H1 (cell line): ENCODE results near the gene RIF1. TPM values are rescaled to one million over a fixed set of nuclear protein-coding genes. Genes with fewer than 3 reads are reported as not detected.

ENCODE experiments used
- CTCF ChIA-PET: fragments of 300-600 bp; sonication (Branson Sonifier 250); formaldehyde crosslinking; loops from one replicate; lab custom pipeline; 2021; ENCODE audit not compliant: partially characterized antibody; lab: Charles Lee
- POLR2A ChIA-PET: fragments of 300-600 bp; sonication (Branson Sonifier 250); formaldehyde crosslinking; loops from one replicate; lab custom pipeline; 2021; ENCODE audit warnings: inconsistent platforms; ENCODE audit not compliant: partially characterized antibody; lab: Charles Lee
- DNase-seq, 2 experiments: peaks; one replicate each; pipeline versions ENCODE4 v3.0.0 to v3.0.0-alpha.2; 2010 to 2022; ENCODE audit warnings: low spot score in 2 of 2, low read depth in 1 of 2, mixed read lengths in 1 of 2
- FAIRE-seq: peaks from 2 replicates; lab custom pipeline; 2011; peaks lifted over from hg19 to GRCh38; lab: Jason Lieb, UNC
- H2AFZ ChIP-seq: 2 replicates; pipeline ENCODE4 v1.8.1; 2012; ENCODE audit warnings: low read length, inconsistent platforms
- H2AK5ac ChIP-seq: 2 replicates; pipeline ENCODE4 v1.6.1; 2013; ENCODE audit warnings: low read depth, low read length
- H2BK120ac ChIP-seq: replicated peaks from 2 replicates; pipeline ENCODE3; 2013; ENCODE audit warnings: low read depth, low read length, inconsistent platforms
- H2BK12ac ChIP-seq: 2 replicates; pipeline ENCODE4 v1.6.1; 2013; ENCODE audit warnings: low read depth, low read length
- H2BK15ac ChIP-seq: 2 replicates; pipeline ENCODE4 v1.6.1; 2013; ENCODE audit warnings: low read length
- H2BK20ac ChIP-seq: 2 replicates; pipeline ENCODE4 v1.6.1; 2013; ENCODE audit warnings: low read length
- H2BK5ac ChIP-seq: 2 replicates; pipeline ENCODE4 v1.6.1; 2013; ENCODE audit warnings: low read depth, low read length
- H3K14ac ChIP-seq: 2 replicates; pipeline ENCODE4 v1.6.1; 2013; ENCODE audit warnings: inconsistent platforms; ENCODE audit not compliant: insufficient read length
- H3K18ac ChIP-seq: 2 replicates; pipeline ENCODE4 v1.6.1; 2013; ENCODE audit warnings: low read length; ENCODE audit errors: extremely low read depth
- H3K23ac ChIP-seq: 2 replicates; pipeline ENCODE4 v1.6.1; 2013; ENCODE audit warnings: inconsistent platforms; ENCODE audit not compliant: insufficient read length
- H3K23me2 ChIP-seq: 2 replicates; pipeline ENCODE4 v1.6.1; 2013; ENCODE audit warnings: low read depth, low read length
- H3K27ac ChIP-seq: 2 replicates; pipeline ENCODE4 v1.6.1; 2011; ENCODE audit warnings: low read depth, low read length, inconsistent platforms
- H3K27me3 ChIP-seq, 4 experiments: replicated peaks in 1 of 4; 1 replicate in 1 of 4; 2 replicates in 3 of 4; pipeline versions ENCODE4 v1.6.1 to v1.8.1; 2011 to 2013; ENCODE audit warnings: low read length in 3 of 4, mild to moderate bottlenecking in 3 of 4, inconsistent platforms in 2 of 4, mixed read lengths in 2 of 4, moderate library complexity in 1 of 4; ENCODE audit not compliant: control insufficient read depth in 3 of 4, insufficient read depth in 3 of 4; ENCODE audit errors: extremely low read depth in 1 of 4
- H3K36me3 ChIP-seq, 4 experiments: 2 replicates each; pipeline versions ENCODE4 v1.6.1 to v1.8.1; 2011 to 2013; ENCODE audit warnings: mild to moderate bottlenecking in 4 of 4, low read length in 3 of 4, moderate library complexity in 2 of 4, control low read depth in 1 of 4, inconsistent platforms in 1 of 4; ENCODE audit not compliant: insufficient read depth in 4 of 4, control insufficient read depth in 2 of 4
- H3K4ac ChIP-seq: replicated peaks from 2 replicates; pipeline ENCODE3; 2013; ENCODE audit warnings: low read length, low read depth, mixed read lengths, inconsistent platforms; ENCODE audit not compliant: insufficient read length
- H3K4me1 ChIP-seq, 4 experiments: replicated peaks in 1 of 4; 1 replicate in 1 of 4; 2 replicates in 3 of 4; pipeline versions ENCODE4 v1.6.1 to v1.8.1; 2011 to 2013; ENCODE audit warnings: low read length in 3 of 4, inconsistent platforms in 2 of 4, mixed read lengths in 1 of 4; ENCODE audit not compliant: insufficient read depth in 4 of 4, control insufficient read depth in 3 of 4
- H3K4me2 ChIP-seq, 2 experiments: 2 replicates each; pipeline versions ENCODE4 v1.6.1 to v1.8.1; 2011 to 2013; ENCODE audit warnings: low read depth in 2 of 2, low read length in 2 of 2, control low read depth in 1 of 2, inconsistent platforms in 1 of 2, mild to moderate bottlenecking in 1 of 2; ENCODE audit not compliant: insufficient read depth in 1 of 2
- H3K4me3 ChIP-seq, 4 experiments: fragments of 200-600, 300-600 bp in 1 of 4; sonication (generic), shearing (Covaris generic), sonication (Bioruptor Twin) in 1 of 4; 2 replicates each; pipeline versions ENCODE4 v1.5.1 to v1.8.1; 2011 to 2016; ENCODE audit warnings: low read length in 4 of 4, low read depth in 3 of 4, control low read depth in 2 of 4, inconsistent platforms in 2 of 4, mild to moderate bottlenecking in 2 of 4, mixed read lengths in 1 of 4, moderate library complexity in 1 of 4; ENCODE audit not compliant: insufficient read depth in 2 of 4; ENCODE audit errors: extremely low read depth in 1 of 4
- H3K56ac ChIP-seq: replicated peaks from 2 replicates; pipeline ENCODE3; 2013; ENCODE audit warnings: low read depth, mild to moderate bottlenecking, mixed read lengths, low read length, inconsistent platforms; ENCODE audit not compliant: insufficient read length
- H3K79me1 ChIP-seq: 2 replicates; pipeline ENCODE4 v1.6.1; 2013; ENCODE audit warnings: low read depth, low read length, control low read depth
- H3K79me2 ChIP-seq, 2 experiments: 2 replicates each; pipeline versions ENCODE4 v1.6.1 to v1.8.1; 2012 to 2013; ENCODE audit warnings: low read length in 2 of 2, mild to moderate bottlenecking in 2 of 2, inconsistent platforms in 1 of 2; ENCODE audit not compliant: insufficient read depth in 2 of 2, control insufficient read depth in 1 of 2
- H3K9ac ChIP-seq, 4 experiments: replicated peaks in 1 of 4; 1 replicate in 1 of 4; 2 replicates in 3 of 4; pipeline versions ENCODE4 v1.6.1 to v1.8.1; 2011 to 2013; ENCODE audit warnings: low read depth in 3 of 4, low read length in 3 of 4, control low read depth in 2 of 4, mild to moderate bottlenecking in 2 of 4, moderate library complexity in 2 of 4, inconsistent platforms in 1 of 4; ENCODE audit errors: extremely low read depth in 1 of 4
- H3K9me3 ChIP-seq, 2 experiments: 2 replicates each; pipeline versions ENCODE4 v1.6.1 to v1.8.1; 2012 to 2013; ENCODE audit warnings: mild to moderate bottlenecking in 2 of 2, moderate library complexity in 2 of 2, control low read depth in 1 of 2, inconsistent platforms in 1 of 2, low read depth in 1 of 2, low read length in 1 of 2, mixed read lengths in 1 of 2; ENCODE audit not compliant: insufficient read depth in 2 of 2
- H4K20me1 ChIP-seq, 2 experiments: replicated peaks in 1 of 2; 2 replicates each; pipeline versions ENCODE3 to v1.8.1; 2011 to 2013; ENCODE audit warnings: inconsistent platforms in 2 of 2, low read length in 2 of 2, mild to moderate bottlenecking in 1 of 2; ENCODE audit not compliant: insufficient read depth in 2 of 2, control insufficient read depth in 1 of 2
- H4K5ac ChIP-seq: 2 replicates; pipeline ENCODE4 v1.6.1; 2013; ENCODE audit warnings: low read length, low read depth, mixed read lengths, inconsistent platforms; ENCODE audit not compliant: insufficient read length
- H4K8ac ChIP-seq: 2 replicates; pipeline ENCODE4 v1.8.0; 2013; ENCODE audit warnings: mild to moderate bottlenecking, moderate library complexity, low read length, inconsistent platforms; ENCODE audit not compliant: insufficient read depth; ENCODE audit errors: extremely low read depth
- H4K91ac ChIP-seq: replicated peaks from 2 replicates; pipeline ENCODE3; 2013; ENCODE audit warnings: low read length, mixed read lengths, inconsistent platforms; ENCODE audit not compliant: insufficient read length
- CBX8 ChIP-seq: fragments of 300-800, 300-1000 bp; sonication (generic); IDR thresholded peaks from 2 replicates; pipeline ENCODE4 v1.7.1; 2016; ENCODE audit warnings: low read depth, low read length, borderline replicate concordance
- HDAC2 ChIP-seq, 2 experiments: fragments of 300-600 bp in 1 of 2; sonication (generic) in 1 of 2; IDR thresholded peaks; 2 replicates each; pipeline ENCODE4 v1.6.1; 2011 to 2012; ENCODE audit warnings: low read depth in 2 of 2, low read length in 2 of 2, mild to moderate bottlenecking in 2 of 2, moderate library complexity in 2 of 2, borderline replicate concordance in 1 of 2, inconsistent platforms in 1 of 2
- WGBS, 2 experiments: shearing (Covaris generic) in 1 of 2; methylation state at CpG; one replicate each; pipeline versions ENCODE4 v1.1.6 to v1.1.7; 2013 to 2015; ENCODE audit warnings: low lambda C conversion rate in 2 of 2, mixed read lengths in 2 of 2, inconsistent platforms in 1 of 2, low coverage in 1 of 2, missing lambda C conversion rate in 1 of 2; ENCODE audit not compliant: insufficient replicate concordance in 2 of 2, insufficient coverage in 1 of 2, insufficient read length in 1 of 2; ENCODE audit errors: extremely low coverage in 1 of 2, missing lambda C conversion rate in 1 of 2; 5-methylcytosine and 5-hydroxymethylcytosine counted together
- polyA plus RNA-seq, 7 experiments: library from polyadenylated mRNA; depleted of rRNA in 3 of 7; stranded (reverse) in 5 of 7; unstranded in 2 of 7; fragments of >200 nt in 5 of 7; fragments of 200-250 nt in 2 of 7; gene quantifications; 1 replicate in 5 of 7; 2 replicates in 1 of 7; 4 replicates in 1 of 7; pipeline versions ENCODE4 v1.2.1 to v1.2.3, GENCODE V29; 2011 to 2013; ENCODE audit warnings: missing spikeins in 2 of 7, mixed read lengths in 2 of 7
- total RNA-seq: library from RNA; stranded (reverse); fragmentation: NEBNext Ultra II Directional; extraction: Animal tissue kit (Norgen Biotek cat#: 25700); gene quantifications from 2 replicates; pipeline ENCODE4 v1.2.1, GENCODE V29; 2021

RIF1 gene
- total and polyA plus RNA-seq, 2 of the 8 experiments (the other 6 are each of a cell fraction or from before 2014, with no cell fraction given): 9.5 to 104 TPM

GRCh38 chr2:151498178-151498577 is 88.5 kb downstream of the RIF1 start:
- Histone ChIP-seq H3K23ac (no peak overlapping the region), H3K9me3 (no peaks in the 10 kb centered on the region), H4K91ac (no peak overlapping the region), H3K79me1 (no peaks in the 10 kb centered on the region), H3K9ac (no peak overlapping the region), H3K36me3 (no peaks in the 10 kb centered on the region), H3K4me3 (no peak overlapping the region), H4K20me1 (no peaks in the 10 kb centered on the region), H3K14ac (no peak overlapping the region), H3K79me2 (no peaks in the 10 kb centered on the region), H3K4me1 (peaks cover 2 to 4% (median 3%) of the 10 kb centered on the region in 4 experiments; a peak in 6 of 7 replicates), H3K27ac (no peak overlapping the region; the same call in 1 of the 2 replicates), H2BK20ac (no peak overlapping the region), H3K56ac (no peak overlapping the region), H2BK15ac (no peak overlapping the region), H2BK12ac (no peak overlapping the region), H3K4ac (no peak overlapping the region), H2BK5ac (no peak overlapping the region), H4K5ac (peak overlapping the region; percentile 71), H4K8ac (no peak overlapping the region), H3K27me3 (no peaks in the 10 kb centered on the region), H2AK5ac (no peak overlapping the region), H3K4me2 (no peak overlapping the region), H3K18ac (no peak overlapping the region), H2AFZ (no peak overlapping the region), H2BK120ac (no peak overlapping the region), H3K23me2 (no peaks in the 10 kb centered on the region; the same call in 1 of the 2 replicates)
- ChIA-PET CTCF (interaction anchor here (0.5 kb wide), 1 partner anchor 324 kb away, joined by 3 read pairs; no protein-coding TSS in a partner anchor), POLR2A (no interaction called here)
- TF ChIP-seq CBX8 (no peak), HDAC2 (IDR thresholded peaks at IDR 0.05; ENCODE audit: borderline replicate concordance in 1 of 2, low read depth in 2 of 2, low read length in 2 of 2) (0 out of 4 replicates have a peak, but pooled peaks of 1 of the 2 experiments have one; percentile 30)
- WGBS, 2 experiments: 39% methylated on average over 1 of the region's 1 CpG; no CpG with 5 or more reads in 1 of the 2 experiments
- DNase-seq: no peak
- peak; percentile 60 for FAIRE-seq
